HCT116 (cell line): ENCODE results near the gene SPATC1L. TPM values are rescaled to one million over a fixed set of nuclear protein-coding genes. Genes with fewer than 3 reads are reported as not detected.

ENCODE experiments used
- ATAC-seq: fragments of 200-7000 bp; cut with Tn5 transposase; 2 replicates; pipeline ENCODE4 v1.9.1; 2020; ENCODE audit warnings: mild to moderate bottlenecking, moderate library complexity
- BruUV-seq: library from RNA; stranded (reverse); fragments of 400-500 nt; replicated peaks from 2 replicates; lab custom pipeline; 2021; lab: Mats Ljungman, UMichigan
- CTCF ChIA-PET: fragments of 300-600 bp; sonication (Branson Sonifier 250); formaldehyde crosslinking; loops from one replicate; lab custom pipeline; 2021; ENCODE audit warnings: antibody characterized with exemption; lab: Charles Lee
- POLR2A ChIA-PET: fragments of 300-600, 350-600 bp; sonication (Branson Sonifier 250); formaldehyde crosslinking; loops from one replicate; lab custom pipeline; 2021; ENCODE audit warnings: antibody characterized with exemption; lab: Charles Lee
- RAD21 ChIA-PET, 2 experiments: fragments of 300-600 bp; sonication (Branson Sonifier 250); formaldehyde crosslinking; loops; one replicate each; lab custom pipeline; 2023; ENCODE audit warnings: low total read pairs in 2 of 2; ENCODE audit not compliant: uncharacterized antibody in 2 of 2, unreplicated experiment in 2 of 2, low non-redundant PET in 1 of 2; lab: Charles Lee
- DNase-seq: peaks from one replicate; pipeline ENCODE4 v3.0.0-alpha.2; 2010; ENCODE audit warnings: low read depth, low spot score
- H2AFZ ChIP-seq: fragments of 200-600 bp; shearing (Covaris generic), sonication (generic); 2 replicates; pipeline ENCODE4 v1.6.1; 2017; ENCODE audit warnings: low read depth, mixed run types, mixed read lengths, antibody characterized with exemption, low read length; ENCODE audit not compliant: poor library complexity, severe bottlenecking
- H3K27ac ChIP-seq: 2 replicates; pipeline ENCODE4 v1.5.1; 2012; ENCODE audit warnings: low read depth, low read length
- H3K27me3 ChIP-seq: fragments of 200-600 bp; sonication (generic); 2 replicates; pipeline ENCODE4 v1.6.1; 2016; ENCODE audit warnings: mixed run types, low read length, mixed read lengths; ENCODE audit not compliant: insufficient read depth
- H3K36me3 ChIP-seq, 2 experiments: fragments of 200-500 bp in 1 of 2; fragments of 200-600 bp in 1 of 2; sonication (Bioruptor generic) in 1 of 2; sonication (generic) in 1 of 2; 2 replicates each; pipeline versions ENCODE4 v1.5.1 to v1.6.1; 2014 to 2016; ENCODE audit warnings: low read length in 2 of 2, inconsistent platforms in 1 of 2, mixed read lengths in 1 of 2, mixed run types in 1 of 2; ENCODE audit not compliant: insufficient read depth in 2 of 2, control insufficient read depth in 1 of 2
- H3K4me1 ChIP-seq, 2 experiments: fragments of 200-600 bp in 1 of 2; sonication (generic) in 1 of 2; 2 replicates each; pipeline versions ENCODE4 v1.5.1 to v1.6.1; 2012 to 2017; ENCODE audit warnings: low read length in 2 of 2, inconsistent platforms in 1 of 2, mild to moderate bottlenecking in 1 of 2, mixed read lengths in 1 of 2, mixed run types in 1 of 2, moderate library complexity in 1 of 2; ENCODE audit not compliant: insufficient read depth in 2 of 2, control insufficient read depth in 1 of 2
- H3K4me2 ChIP-seq: fragments of 200-600 bp; sonication (generic); 2 replicates; pipeline ENCODE4 v1.6.1; 2017; ENCODE audit warnings: mixed run types, low read length, mixed read lengths
- H3K4me3 ChIP-seq, 2 experiments: fragments of 200-600 bp in 1 of 2; sonication (generic) in 1 of 2; replicated peaks in 1 of 2; 2 replicates each; pipeline ENCODE4 v1.5.1; 2011 to 2016; ENCODE audit warnings: low read length in 2 of 2, control low read depth in 1 of 2, low read depth in 1 of 2, mild to moderate bottlenecking in 1 of 2, mixed read lengths in 1 of 2, mixed run types in 1 of 2
- H3K79me2 ChIP-seq: fragments of 200-600 bp; sonication (generic); 2 replicates; pipeline ENCODE4 v1.6.1; 2017; ENCODE audit warnings: mild to moderate bottlenecking, mixed run types, low read length, moderate library complexity, mixed read lengths; ENCODE audit not compliant: insufficient read depth
- H3K9ac ChIP-seq: fragments of 200-600 bp; sonication (generic); 2 replicates; pipeline ENCODE4 v1.6.1; 2016; ENCODE audit warnings: low read length, mixed read lengths
- H3K9me2 ChIP-seq: fragments of 200-600 bp; sonication (generic), shearing (Covaris generic); 2 replicates; pipeline ENCODE4 v1.6.1; 2017; ENCODE audit warnings: mixed run types, mild to moderate bottlenecking, moderate library complexity; ENCODE audit not compliant: insufficient read depth
- H3K9me3 ChIP-seq, 2 experiments: fragments of 200-500 bp in 1 of 2; fragments of 200-600 bp in 1 of 2; sonication (Bioruptor generic) in 1 of 2; sonication (generic) in 1 of 2; 2 replicates each; pipeline ENCODE4 v1.6.1; 2014 to 2017; ENCODE audit warnings: low read length in 2 of 2, mixed read lengths in 2 of 2, inconsistent platforms in 1 of 2, low read depth in 1 of 2, mild to moderate bottlenecking in 1 of 2, mixed run types in 1 of 2, moderate library complexity in 1 of 2; ENCODE audit not compliant: control insufficient read depth in 1 of 2, insufficient read depth in 1 of 2
- H4K20me1 ChIP-seq: fragments of 200-600 bp; sonication (generic), shearing (Covaris generic); 2 replicates; pipeline ENCODE4 v1.6.1; 2017; ENCODE audit warnings: mixed run types, mild to moderate bottlenecking, moderate library complexity; ENCODE audit not compliant: insufficient read depth
- CEBPB ChIP-seq: IDR thresholded peaks from 2 replicates; pipeline ENCODE4 v1.6.1; 2012; ENCODE audit warnings: low read depth
- EGR1 ChIP-seq: IDR thresholded peaks from 2 replicates; pipeline ENCODE4 v1.6.1; 2012; ENCODE audit warnings: low read depth
- FOSL1 ChIP-seq: IDR thresholded peaks from 2 replicates; pipeline ENCODE4 v1.6.1; 2012; ENCODE audit warnings: low read depth
- JUND ChIP-seq: IDR thresholded peaks from 2 replicates; pipeline ENCODE4 v1.6.1; 2012
- POLR2A ChIP-seq: IDR thresholded peaks from 2 replicates; pipeline ENCODE4 v1.7.0; 2011; ENCODE audit warnings: borderline replicate concordance; ENCODE audit not compliant: insufficient read depth, insufficient read length; ENCODE audit errors: extremely low read depth
- POLR2AphosphoS5 ChIP-seq: IDR thresholded peaks from 2 replicates; pipeline ENCODE4 v1.6.1; 2011; ENCODE audit warnings: mild to moderate bottlenecking, low read depth, low read length, moderate library complexity
- RAD21 ChIP-seq: IDR thresholded peaks from 2 replicates; pipeline ENCODE4 v1.6.1; 2012; ENCODE audit warnings: low read depth, mild to moderate bottlenecking
- SIN3A ChIP-seq: IDR thresholded peaks from 2 replicates; pipeline ENCODE4 v1.6.1; 2012; ENCODE audit warnings: low read depth
- SP1 ChIP-seq: IDR thresholded peaks from 2 replicates; pipeline ENCODE4 v1.6.1; 2012; ENCODE audit warnings: low read depth
- SRF ChIP-seq: IDR thresholded peaks from 2 replicates; pipeline ENCODE4 v1.6.1; 2012; ENCODE audit warnings: low read depth
- TCF7L2 ChIP-seq: IDR thresholded peaks from 2 replicates; pipeline ENCODE4 v1.7.0; 2011; ENCODE audit warnings: borderline replicate concordance, inconsistent platforms; ENCODE audit not compliant: insufficient read depth, insufficient read length; ENCODE audit errors: extremely low read depth
- intact Hi-C: fragments of 100-400 bp; cut with micrococcal nuclease; formaldehyde crosslinking; loops from 2 replicates; pipeline ENCODE4 v1.10.0; 2022
- total RNA-seq: library from RNA; stranded (reverse); gene quantifications from one replicate; pipeline ENCODE4 v1.2.1, GENCODE V29; 2021; ENCODE audit not compliant: unreplicated experiment
- TF ChIP-seq, protein P1 (sequence below): IDR thresholded peaks from 2 replicates; pipeline ENCODE4 v1.6.1; 2012
- TF ChIP-seq, protein P2 (sequence below): IDR thresholded peaks from 2 replicates; pipeline ENCODE4 v1.6.1; 2011; ENCODE audit warnings: mild to moderate bottlenecking, low read length, moderate library complexity; ENCODE audit not compliant: insufficient replicate concordance; ENCODE audit errors: extremely low read depth

Gene SPATC1L
- total RNA-seq, 1 experiment from 2014 or later = 1.3 TPM

DNA sequence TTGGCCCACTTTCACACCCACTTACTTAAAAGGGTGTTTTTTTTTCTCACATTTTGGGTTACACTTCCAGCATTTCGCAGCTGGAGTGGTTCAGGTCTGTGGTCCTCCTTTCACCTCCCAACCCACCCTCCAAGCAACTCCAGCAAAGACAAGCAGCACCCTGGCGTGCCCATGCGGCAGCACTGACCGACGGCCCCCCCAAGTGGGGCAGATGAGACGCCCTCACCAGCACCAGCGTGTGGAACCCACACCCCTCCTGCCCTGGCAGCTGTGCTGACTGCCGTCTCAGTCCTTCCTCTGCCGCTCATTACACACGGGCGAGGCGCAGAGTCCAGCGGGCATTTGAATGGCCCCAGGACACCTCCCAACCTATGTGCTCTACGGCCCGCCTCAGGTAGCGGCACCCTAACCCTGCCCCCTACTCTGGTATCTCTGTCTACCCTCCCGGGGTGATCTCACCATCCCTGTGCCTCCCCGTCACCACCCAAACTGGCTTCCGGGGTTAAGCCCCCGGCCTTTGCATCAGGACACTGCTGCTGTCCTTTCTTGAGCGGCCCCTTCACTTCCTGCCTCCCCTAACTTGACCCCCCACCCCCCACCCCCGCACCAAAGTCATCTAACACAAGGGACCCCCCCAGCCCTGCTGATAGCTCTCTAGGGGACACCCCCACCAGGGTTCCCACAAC, 33.4 kb upstream of the SPATC1L start:
- Histone ChIP-seq H3K36me3 (no peaks in the 10 kb centered on the region), H3K9me2 (no peaks in the 10 kb centered on the region), H3K79me2 (no peaks in the 10 kb centered on the region), H3K9ac (no peak overlapping the region), H3K9me3 (no peaks in the 10 kb centered on the region), H3K4me3 (no peak overlapping the region), H3K4me1 (no peaks in the 10 kb centered on the region), H3K27ac (no peak overlapping the region), H4K20me1 (no peaks in the 10 kb centered on the region), H2AFZ (no peak overlapping the region), H3K27me3 (no peaks in the 10 kb centered on the region), H3K4me2 (no peak overlapping the region)
- intact Hi-C loops = no loop called here
- BruUV-seq = no TSS peak
- no peak for DNase-seq
- ChIA-PET RAD21 (no interaction called here), CTCF (no interaction called here), POLR2A (no interaction called here)
- TF ChIP-seq CEBPB = no peak
- TF ChIP-seq, protein P1, sequence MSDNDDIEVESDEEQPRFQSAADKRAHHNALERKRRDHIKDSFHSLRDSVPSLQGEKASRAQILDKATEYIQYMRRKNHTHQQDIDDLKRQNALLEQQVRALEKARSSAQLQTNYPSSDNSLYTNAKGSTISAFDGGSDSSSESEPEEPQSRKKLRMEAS = no peak
- TF ChIP-seq SRF = no peak
- TF ChIP-seq FOSL1 = no peak
- TF ChIP-seq, protein P2, sequence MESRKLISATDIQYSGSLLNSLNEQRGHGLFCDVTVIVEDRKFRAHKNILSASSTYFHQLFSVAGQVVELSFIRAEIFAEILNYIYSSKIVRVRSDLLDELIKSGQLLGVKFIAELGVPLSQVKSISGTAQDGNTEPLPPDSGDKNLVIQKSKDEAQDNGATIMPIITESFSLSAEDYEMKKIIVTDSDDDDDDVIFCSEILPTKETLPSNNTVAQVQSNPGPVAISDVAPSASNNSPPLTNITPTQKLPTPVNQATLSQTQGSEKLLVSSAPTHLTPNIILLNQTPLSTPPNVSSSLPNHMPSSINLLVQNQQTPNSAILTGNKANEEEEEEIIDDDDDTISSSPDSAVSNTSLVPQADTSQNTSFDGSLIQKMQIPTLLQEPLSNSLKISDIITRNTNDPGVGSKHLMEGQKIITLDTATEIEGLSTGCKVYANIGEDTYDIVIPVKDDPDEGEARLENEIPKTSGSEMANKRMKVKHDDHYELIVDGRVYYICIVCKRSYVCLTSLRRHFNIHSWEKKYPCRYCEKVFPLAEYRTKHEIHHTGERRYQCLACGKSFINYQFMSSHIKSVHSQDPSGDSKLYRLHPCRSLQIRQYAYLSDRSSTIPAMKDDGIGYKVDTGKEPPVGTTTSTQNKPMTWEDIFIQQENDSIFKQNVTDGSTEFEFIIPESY = no peak
- no peak for TF ChIP-seq JUND
- no peak for TF ChIP-seq POLR2A
- TF ChIP-seq RAD21 = no peak
- no peak for TF ChIP-seq POLR2AphosphoS5
- TF ChIP-seq TCF7L2 = no peak
- no peak for TF ChIP-seq EGR1
- no peak for TF ChIP-seq SP1
- no peak for TF ChIP-seq SIN3A
- no peak for ATAC-seq
